Stomach (tissue), 4 donors: Measurements from ENCODE around the gene DNTT.

Experiments used
- EP300 ChIP-seq: sonication (generic); formaldehyde crosslinking; IDR thresholded peaks from one replicate; pipeline ENCODE4 v1.6.1; 2017; ENCODE audit warnings: antibody characterized with exemption
- POLR2A ChIP-seq, 4 donors: fragments of 450-650 bp; IDR thresholded peaks; one replicate each; pipeline ENCODE4 v1.6.1; 2016; ENCODE audit warnings: antibody characterized with exemption in 4 of 4, control low read depth in 2 of 4, mild to moderate bottlenecking in 1 of 4, moderate library complexity in 1 of 4
- TF ChIP-seq, protein P1 (sequence below), 7 experiments: fragments of 450-650 bp in 4 of 7; fragments of 200-600 bp in 3 of 7; sonication (generic) in 3 of 7; IDR thresholded peaks; one replicate each; pipeline ENCODE4 v1.5.1; 2016 to 2019; ENCODE audit warnings: antibody characterized with exemption in 7 of 7, control low read depth in 2 of 7, mild to moderate bottlenecking in 1 of 7

DNA sequence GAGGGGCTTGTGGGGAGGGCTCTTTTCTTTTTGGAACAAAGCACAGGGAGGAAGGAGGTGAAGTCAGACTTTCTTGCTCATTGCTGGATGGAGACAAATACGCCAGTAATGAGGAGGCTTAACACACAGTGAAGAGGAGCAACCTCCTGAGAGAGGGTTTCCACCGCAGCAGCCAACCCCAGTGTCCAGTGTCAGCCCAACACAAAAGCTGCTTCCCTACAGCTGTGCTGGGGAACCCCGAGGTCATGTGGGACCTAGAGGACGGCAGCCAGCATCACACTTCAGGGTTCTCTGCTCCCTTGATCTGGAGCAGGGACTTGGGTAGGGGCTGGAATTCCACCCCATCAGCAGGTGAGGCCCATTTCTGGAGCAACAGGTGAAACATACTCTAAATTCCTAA is 40.6 kb upstream of the DNTT start:
- TF ChIP-seq, protein P1, sequence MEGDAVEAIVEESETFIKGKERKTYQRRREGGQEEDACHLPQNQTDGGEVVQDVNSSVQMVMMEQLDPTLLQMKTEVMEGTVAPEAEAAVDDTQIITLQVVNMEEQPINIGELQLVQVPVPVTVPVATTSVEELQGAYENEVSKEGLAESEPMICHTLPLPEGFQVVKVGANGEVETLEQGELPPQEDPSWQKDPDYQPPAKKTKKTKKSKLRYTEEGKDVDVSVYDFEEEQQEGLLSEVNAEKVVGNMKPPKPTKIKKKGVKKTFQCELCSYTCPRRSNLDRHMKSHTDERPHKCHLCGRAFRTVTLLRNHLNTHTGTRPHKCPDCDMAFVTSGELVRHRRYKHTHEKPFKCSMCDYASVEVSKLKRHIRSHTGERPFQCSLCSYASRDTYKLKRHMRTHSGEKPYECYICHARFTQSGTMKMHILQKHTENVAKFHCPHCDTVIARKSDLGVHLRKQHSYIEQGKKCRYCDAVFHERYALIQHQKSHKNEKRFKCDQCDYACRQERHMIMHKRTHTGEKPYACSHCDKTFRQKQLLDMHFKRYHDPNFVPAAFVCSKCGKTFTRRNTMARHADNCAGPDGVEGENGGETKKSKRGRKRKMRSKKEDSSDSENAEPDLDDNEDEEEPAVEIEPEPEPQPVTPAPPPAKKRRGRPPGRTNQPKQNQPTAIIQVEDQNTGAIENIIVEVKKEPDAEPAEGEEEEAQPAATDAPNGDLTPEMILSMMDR (IDR thresholded peaks at IDR 0.05) = no peak
- TF ChIP-seq POLR2A (IDR thresholded peaks at IDR 0.05) (no peak), EP300 (no peak)
